Measurements from ENCODE around the gene CD300C.
"Not testable (repeated sequence)": the region's sequence is repeated elsewhere in the genome, so short reads cannot be mapped to it uniquely, and the experiment has no call there.

CD300C gene

GRCh38 chr17:74515941-74516340 is 30.0 kb downstream of the CD300C start:
- Histone ChIP-seq H3K9me3 (ENCODE audit: control insufficient read depth in 1 of 2, low read length in 2 of 2) (peaks cover 10 to 16% of the 10 kb centered on the region in 2 donors), H3K4me3 (ENCODE audit: low read depth in 1 of 2, low read length in 2 of 2) (no peak overlapping the region), H3K36me3 (ENCODE audit: control insufficient read depth in 1 of 2, insufficient read depth in 2 of 2, low read length in 2 of 2) (no peaks in the 10 kb centered on the region), H3K9ac (ENCODE audit: low read depth in 1 of 2, low read length in 2 of 2) (no peak overlapping the region), H3K4me1 (ENCODE audit: control insufficient read depth in 1 of 2, insufficient read depth in 2 of 2, low read length in 2 of 2) (no peaks in the 10 kb centered on the region), H3K27ac (ENCODE audit: low read depth, low read length) (no peak overlapping the region), H3K27me3 (ENCODE audit: control insufficient read depth in 1 of 2, insufficient read depth in 2 of 2, low read length in 2 of 2) (no peaks in the 10 kb centered on the region)

GRCh38 chr17:74514632-74515334 is 31.1 kb downstream of the CD300C start:
- no peak overlapping the region for H3K4me3 ChIP-seq (ENCODE audit: low read depth in 1 of 2, low read length in 2 of 2)
- H3K36me3 ChIP-seq (ENCODE audit: control insufficient read depth in 1 of 2, insufficient read depth in 2 of 2, low read length in 2 of 2) = no peaks in the 10 kb centered on the region

GRCh38 chr17:74513987-74514631 is 31.8 kb downstream of the CD300C start:
- no peak overlapping the region for H3K27ac ChIP-seq (ENCODE audit: low read depth, low read length)
- no peaks in the 10 kb centered on the region for H3K4me1 ChIP-seq (ENCODE audit: control insufficient read depth in 1 of 2, insufficient read depth in 2 of 2, low read length in 2 of 2)
- no peaks in the 10 kb centered on the region for H3K27me3 ChIP-seq (ENCODE audit: control insufficient read depth in 1 of 2, insufficient read depth in 2 of 2, low read length in 2 of 2)
- H3K36me3 ChIP-seq (ENCODE audit: control insufficient read depth in 1 of 2, insufficient read depth in 2 of 2, low read length in 2 of 2) = no peaks in the 10 kb centered on the region
- H3K4me3 ChIP-seq (ENCODE audit: low read depth in 1 of 2, low read length in 2 of 2) = no peak overlapping the region
- peaks cover 10 to 16% of the 10 kb centered on the region in 2 donors for H3K9me3 ChIP-seq (ENCODE audit: control insufficient read depth in 1 of 2, low read length in 2 of 2)
- H3K9ac ChIP-seq (ENCODE audit: low read depth in 1 of 2, low read length in 2 of 2) = no peak overlapping the region

More at GRCh38 chr17:74514632-74515334, 31.1 kb downstream of the CD300C start:
- peaks cover 10 to 16% of the 10 kb centered on the region in 2 donors for H3K9me3 ChIP-seq (ENCODE audit: control insufficient read depth in 1 of 2, low read length in 2 of 2)
- H3K27me3 ChIP-seq (ENCODE audit: control insufficient read depth in 1 of 2, insufficient read depth in 2 of 2, low read length in 2 of 2) = no peaks in the 10 kb centered on the region
- no peaks in the 10 kb centered on the region for H3K4me1 ChIP-seq (ENCODE audit: control insufficient read depth in 1 of 2, insufficient read depth in 2 of 2, low read length in 2 of 2)
- no peak overlapping the region for H3K27ac ChIP-seq (ENCODE audit: low read depth, low read length)
- no peak overlapping the region for H3K9ac ChIP-seq (ENCODE audit: low read depth in 1 of 2, low read length in 2 of 2)

- Histone ChIP-seq H3K4me1 (ENCODE audit: control insufficient read depth in 1 of 2, insufficient read depth in 2 of 2, low read length in 2 of 2) (no peaks in the 10 kb centered on the region), H3K4me3 (ENCODE audit: low read depth in 1 of 2, low read length in 2 of 2) (no peak overlapping the region), H3K27me3 (ENCODE audit: control insufficient read depth in 1 of 2, insufficient read depth in 2 of 2, low read length in 2 of 2) (no peaks in the 10 kb centered on the region), H3K27ac (ENCODE audit: low read depth, low read length) (no peak overlapping the region), H3K9me3 (ENCODE audit: control insufficient read depth in 1 of 2, low read length in 2 of 2) (peaks cover 10 to 11% of the 10 kb centered on the region in 2 donors), H3K36me3 (ENCODE audit: control insufficient read depth in 1 of 2, insufficient read depth in 2 of 2, low read length in 2 of 2) (no peaks in the 10 kb centered on the region), H3K9ac (ENCODE audit: low read depth in 1 of 2, low read length in 2 of 2) (no peak overlapping the region)
Measured at GRCh38 chr17:74512624-74513091, 33.3 kb downstream of the CD300C start.

GRCh38 chr17:74512036-74512435 is 33.9 kb downstream of the CD300C start:
- Histone ChIP-seq H3K9me3 (ENCODE audit: control insufficient read depth in 1 of 2, low read length in 2 of 2) (peaks cover 10 to 11% of the 10 kb centered on the region in 2 donors), H3K36me3 (ENCODE audit: control insufficient read depth in 1 of 2, insufficient read depth in 2 of 2, low read length in 2 of 2) (no peaks in the 10 kb centered on the region), H3K4me1 (ENCODE audit: control insufficient read depth in 1 of 2, insufficient read depth in 2 of 2, low read length in 2 of 2) (no peaks in the 10 kb centered on the region), H3K4me3 (ENCODE audit: low read depth in 1 of 2, low read length in 2 of 2) (no peak overlapping the region), H3K9ac (ENCODE audit: low read depth in 1 of 2, low read length in 2 of 2) (no peak overlapping the region), H3K27me3 (ENCODE audit: control insufficient read depth in 1 of 2, insufficient read depth in 2 of 2, low read length in 2 of 2) (no peaks in the 10 kb centered on the region), H3K27ac (ENCODE audit: low read depth, low read length) (no peak overlapping the region)

- Histone ChIP-seq H3K27ac (ENCODE audit: low read depth, low read length) (no peak overlapping the region), H3K9ac (ENCODE audit: low read depth in 1 of 2, low read length in 2 of 2) (no peak overlapping the region), H3K4me3 (ENCODE audit: low read depth in 1 of 2, low read length in 2 of 2) (no peak overlapping the region), H3K4me1 (ENCODE audit: control insufficient read depth in 1 of 2, insufficient read depth in 2 of 2, low read length in 2 of 2) (no peaks in the 10 kb centered on the region), H3K9me3 (ENCODE audit: control insufficient read depth in 1 of 2, low read length in 2 of 2) (no peaks in the 10 kb centered on the region), H3K27me3 (ENCODE audit: control insufficient read depth in 1 of 2, insufficient read depth in 2 of 2, low read length in 2 of 2) (no peaks in the 10 kb centered on the region), H3K36me3 (ENCODE audit: control insufficient read depth in 1 of 2, insufficient read depth in 2 of 2, low read length in 2 of 2) (no peaks in the 10 kb centered on the region)
Measured at GRCh38 chr17:74508156-74508555, 37.8 kb downstream of the CD300C start.

DNA sequence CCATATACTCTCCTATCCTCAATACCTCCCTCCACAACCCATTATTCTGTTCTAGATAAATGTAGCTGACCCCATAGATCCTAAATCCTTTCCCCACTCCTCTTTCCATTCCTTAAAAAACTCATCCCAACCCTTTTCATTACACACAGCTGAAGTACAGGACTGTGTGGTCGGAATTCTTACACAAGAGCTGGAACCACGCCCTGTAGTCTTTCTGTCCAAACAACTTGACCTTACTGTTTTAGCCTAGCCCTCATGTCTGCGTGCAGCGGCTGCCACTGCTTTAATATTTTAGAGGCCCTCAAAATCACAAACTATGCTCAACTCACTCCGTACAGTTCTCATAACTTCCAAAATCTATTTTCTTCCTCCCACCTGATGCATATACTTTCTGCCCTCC is 42.0 kb downstream of the CD300C start:
- not testable (repeated sequence) for H3K4me3 ChIP-seq (ENCODE audit: low read depth in 1 of 2, low read length in 2 of 2); H3K9ac ChIP-seq (ENCODE audit: low read depth in 1 of 2, low read length in 2 of 2); H3K27me3 ChIP-seq (ENCODE audit: control insufficient read depth in 1 of 2, insufficient read depth in 2 of 2, low read length in 2 of 2); H3K9me3 ChIP-seq (ENCODE audit: control insufficient read depth in 1 of 2, low read length in 2 of 2); H3K27ac ChIP-seq (ENCODE audit: low read depth, low read length); H3K36me3 ChIP-seq (ENCODE audit: control insufficient read depth in 1 of 2, insufficient read depth in 2 of 2, low read length in 2 of 2); H3K4me1 ChIP-seq (ENCODE audit: control insufficient read depth in 1 of 2, insufficient read depth in 2 of 2, low read length in 2 of 2)

DNA sequence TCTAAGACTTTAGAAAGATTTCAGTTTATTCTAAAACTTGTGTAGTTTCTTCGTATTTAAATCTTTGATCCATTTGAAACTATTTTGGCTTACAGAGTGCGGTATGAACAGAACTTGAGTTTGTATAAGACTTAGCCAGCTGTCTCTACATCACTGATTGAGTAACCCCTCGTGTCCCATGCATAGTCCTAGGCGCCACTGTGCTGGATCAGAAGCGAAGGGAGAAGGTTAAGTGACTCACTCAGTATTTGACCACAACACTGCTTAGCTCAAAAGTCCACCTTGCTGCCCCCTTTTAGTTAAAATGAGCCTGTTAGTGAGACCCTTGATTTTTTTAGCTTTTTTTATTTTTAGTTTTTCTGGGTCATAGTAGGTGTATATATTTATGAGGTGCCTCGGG is 43.1 kb downstream of the CD300C start:
- Histone ChIP-seq H3K36me3 (ENCODE audit: control insufficient read depth in 1 of 2, insufficient read depth in 2 of 2, low read length in 2 of 2) (no peaks in the 10 kb centered on the region), H3K4me1 (ENCODE audit: control insufficient read depth in 1 of 2, insufficient read depth in 2 of 2, low read length in 2 of 2) (no peaks in the 10 kb centered on the region), H3K9ac (ENCODE audit: low read depth in 1 of 2, low read length in 2 of 2) (no peak overlapping the region), H3K27me3 (ENCODE audit: control insufficient read depth in 1 of 2, insufficient read depth in 2 of 2, low read length in 2 of 2) (no peaks in the 10 kb centered on the region), H3K27ac (ENCODE audit: low read depth, low read length) (no peak overlapping the region), H3K9me3 (ENCODE audit: control insufficient read depth in 1 of 2, low read length in 2 of 2) (no peaks in the 10 kb centered on the region), H3K4me3 (ENCODE audit: low read depth in 1 of 2, low read length in 2 of 2) (no peak overlapping the region)

DNA sequence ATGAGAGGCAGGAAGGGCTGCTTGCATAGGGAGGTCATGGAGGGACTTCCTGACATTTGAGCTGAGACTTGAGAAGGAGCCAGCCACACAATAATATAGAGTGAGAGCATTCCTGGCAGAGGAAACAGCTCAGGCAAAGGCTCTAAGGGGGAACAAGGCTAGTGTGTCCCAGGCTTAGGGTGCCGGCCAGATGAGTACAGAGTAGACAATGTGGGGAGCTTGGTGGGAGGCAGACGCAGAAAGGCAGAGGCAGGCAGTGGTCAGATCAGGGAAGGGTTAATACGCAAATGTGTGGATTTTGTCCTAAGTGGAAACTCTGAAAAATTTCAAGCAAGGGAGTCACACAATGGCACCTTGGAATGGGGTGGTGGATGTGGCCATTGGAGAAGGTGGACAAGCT is 45.9 kb downstream of the CD300C start:
- no peak overlapping the region for H3K9ac ChIP-seq (ENCODE audit: low read depth in 1 of 2, low read length in 2 of 2)
- no peaks in the 10 kb centered on the region for H3K36me3 ChIP-seq (ENCODE audit: control insufficient read depth in 1 of 2, insufficient read depth in 2 of 2, low read length in 2 of 2)
- H3K9me3 ChIP-seq (ENCODE audit: control insufficient read depth in 1 of 2, low read length in 2 of 2) = no peaks in the 10 kb centered on the region
- no peaks in the 10 kb centered on the region for H3K27me3 ChIP-seq (ENCODE audit: control insufficient read depth in 1 of 2, insufficient read depth in 2 of 2, low read length in 2 of 2)
- no peaks in the 10 kb centered on the region for H3K4me1 ChIP-seq (ENCODE audit: control insufficient read depth in 1 of 2, insufficient read depth in 2 of 2, low read length in 2 of 2)
- H3K27ac ChIP-seq (ENCODE audit: low read depth, low read length) = no peak overlapping the region
- no peak overlapping the region for H3K4me3 ChIP-seq (ENCODE audit: low read depth in 1 of 2, low read length in 2 of 2)

GRCh38 chr17:74497471-74497870 is 48.4 kb downstream of the CD300C start:
- Histone ChIP-seq H3K4me3 (ENCODE audit: low read depth in 1 of 2, low read length in 2 of 2) (no peak overlapping the region), H3K27ac (ENCODE audit: low read depth, low read length) (no peak overlapping the region), H3K4me1 (ENCODE audit: control insufficient read depth in 1 of 2, insufficient read depth in 2 of 2, low read length in 2 of 2) (no peaks in the 10 kb centered on the region), H3K9me3 (ENCODE audit: control insufficient read depth in 1 of 2, low read length in 2 of 2) (no peaks in the 10 kb centered on the region), H3K36me3 (ENCODE audit: control insufficient read depth in 1 of 2, insufficient read depth in 2 of 2, low read length in 2 of 2) (no peaks in the 10 kb centered on the region), H3K9ac (ENCODE audit: low read depth in 1 of 2, low read length in 2 of 2) (no peak overlapping the region), H3K27me3 (ENCODE audit: control insufficient read depth in 1 of 2, insufficient read depth in 2 of 2, low read length in 2 of 2) (no peaks in the 10 kb centered on the region)
